Stimulated activated naive CD4-positive, alpha-beta T cell (primary cell): ENCODE results near the gene SCNN1A.
"Not testable (repeated sequence)": the region's sequence is repeated elsewhere in the genome, so short reads cannot be mapped to it uniquely, and the experiment has no call there.

Experiments
- DNase-seq, 6 experiments: peaks; one replicate each; lab custom pipeline; 2025; lab: John Stamatoyannopoulos, UW

SCNN1A gene

GRCh38 chr12:6347367-6348338, 27.7 kb downstream of the SCNN1A start:
- DNase-seq, result peak in 2 of 6 experiments; percentile 11 to 24

DNA sequence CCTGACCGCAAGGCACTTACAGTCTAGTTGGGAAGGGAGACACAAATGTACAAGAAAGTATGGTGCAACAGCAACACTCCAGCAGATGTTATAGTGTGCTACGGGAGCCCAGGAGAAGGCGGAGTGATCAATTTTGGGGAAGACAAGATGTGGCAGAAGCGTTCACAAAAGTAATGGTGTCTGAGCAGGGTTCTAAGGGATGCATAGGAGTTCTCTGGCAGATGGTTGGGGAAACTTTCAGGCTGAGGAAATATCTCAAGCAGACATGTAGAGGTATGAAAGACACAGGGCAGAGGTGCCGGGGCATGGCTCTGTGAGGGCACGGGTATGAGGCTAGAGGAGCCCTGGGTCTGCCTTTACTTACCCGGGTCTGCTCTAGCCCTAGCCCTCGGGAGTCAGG, 28.4 kb downstream of the SCNN1A start:
- DNase-seq, result no peak

GRCh38 chr12:6346235-6346832, 29.0 kb downstream of the SCNN1A start:
- DNase-seq, result no peak

DNA sequence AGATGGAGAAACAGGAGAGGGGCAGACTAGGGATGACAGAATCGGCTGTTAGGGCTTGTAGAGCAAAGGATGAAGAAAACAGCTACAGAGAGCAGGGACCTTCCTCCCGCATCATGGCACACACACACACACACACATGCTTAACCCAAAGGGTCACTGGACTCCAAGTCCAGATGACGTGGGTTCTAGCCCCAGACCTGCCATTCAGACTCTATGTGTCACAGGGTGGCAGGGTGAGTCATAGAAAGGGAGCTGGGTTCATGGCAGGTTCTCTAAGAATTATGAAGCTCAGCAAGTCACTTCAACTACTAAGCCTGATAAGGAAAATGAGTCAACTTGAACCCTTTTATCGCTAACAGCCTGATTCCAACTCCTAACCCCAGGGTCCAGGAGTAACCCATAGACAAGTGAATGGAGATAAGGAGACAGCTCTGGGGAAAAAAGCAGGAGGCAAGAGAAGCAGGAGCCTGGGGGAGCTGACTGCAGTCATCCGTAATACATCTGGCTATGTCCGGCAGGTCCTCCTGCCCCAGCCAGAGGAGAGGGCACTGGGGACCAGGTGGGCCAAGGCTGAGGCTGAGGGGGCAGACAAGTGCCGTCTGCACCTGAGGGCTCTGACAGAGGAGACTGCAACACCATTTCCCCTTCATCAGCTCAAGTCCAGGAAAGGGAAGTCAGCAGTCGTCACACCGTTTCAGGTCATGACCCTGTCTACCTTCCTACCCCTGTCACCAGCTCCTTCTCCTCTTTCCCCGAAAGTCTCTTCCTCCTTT, 29.9 kb downstream of the SCNN1A start:
- peak in 2 of 6 experiments; percentile 10 to 14 for DNase-seq

DNA sequence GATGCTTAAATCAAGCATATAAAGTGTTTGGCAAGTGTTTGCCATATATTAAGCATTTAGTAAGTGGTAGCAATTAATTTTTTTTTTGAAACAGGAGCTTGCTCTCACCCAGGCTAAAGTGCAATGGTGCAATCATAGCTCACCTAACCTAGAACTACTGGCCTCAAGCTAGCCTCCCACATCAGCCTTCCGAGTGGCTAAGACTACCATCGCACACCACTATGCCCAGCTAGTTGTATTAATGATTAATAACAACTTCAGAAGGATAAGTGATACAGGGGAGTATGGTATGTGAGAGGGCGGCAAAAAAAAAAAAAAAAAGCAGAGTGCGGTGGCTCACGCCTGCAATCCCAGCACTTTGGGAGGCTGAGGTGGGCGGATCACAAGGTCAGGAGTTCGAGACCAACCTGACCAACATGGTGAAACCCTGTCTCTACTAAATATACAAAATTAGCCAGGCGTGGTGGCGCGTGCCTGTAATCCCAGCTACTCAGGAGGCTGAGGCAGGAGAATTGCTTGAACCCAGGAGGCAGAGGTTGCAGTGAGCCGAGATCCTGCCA, 31.2 kb downstream of the SCNN1A start:
- DNase-seq, result not testable (repeated sequence)

DNA sequence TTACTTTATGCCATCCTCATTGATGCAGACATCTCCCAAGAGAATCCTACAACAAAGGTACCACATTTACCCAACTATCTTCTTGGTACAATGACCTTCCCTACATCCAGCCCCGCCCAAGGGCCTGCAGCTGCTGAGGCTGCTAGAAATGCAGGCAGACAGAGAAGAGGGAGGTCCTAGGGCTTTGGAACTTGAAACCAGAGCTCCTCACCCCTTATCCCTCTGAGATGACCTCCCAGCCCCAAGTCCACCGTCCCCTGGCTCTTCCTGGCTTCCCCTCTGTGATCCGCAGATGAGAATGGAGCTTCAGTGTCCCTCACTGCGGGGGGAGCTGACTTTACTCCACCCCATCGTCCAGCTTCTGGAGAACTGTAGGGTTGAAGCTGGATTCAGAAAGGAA, 31.8 kb downstream of the SCNN1A start:
- no peak for DNase-seq

DNA sequence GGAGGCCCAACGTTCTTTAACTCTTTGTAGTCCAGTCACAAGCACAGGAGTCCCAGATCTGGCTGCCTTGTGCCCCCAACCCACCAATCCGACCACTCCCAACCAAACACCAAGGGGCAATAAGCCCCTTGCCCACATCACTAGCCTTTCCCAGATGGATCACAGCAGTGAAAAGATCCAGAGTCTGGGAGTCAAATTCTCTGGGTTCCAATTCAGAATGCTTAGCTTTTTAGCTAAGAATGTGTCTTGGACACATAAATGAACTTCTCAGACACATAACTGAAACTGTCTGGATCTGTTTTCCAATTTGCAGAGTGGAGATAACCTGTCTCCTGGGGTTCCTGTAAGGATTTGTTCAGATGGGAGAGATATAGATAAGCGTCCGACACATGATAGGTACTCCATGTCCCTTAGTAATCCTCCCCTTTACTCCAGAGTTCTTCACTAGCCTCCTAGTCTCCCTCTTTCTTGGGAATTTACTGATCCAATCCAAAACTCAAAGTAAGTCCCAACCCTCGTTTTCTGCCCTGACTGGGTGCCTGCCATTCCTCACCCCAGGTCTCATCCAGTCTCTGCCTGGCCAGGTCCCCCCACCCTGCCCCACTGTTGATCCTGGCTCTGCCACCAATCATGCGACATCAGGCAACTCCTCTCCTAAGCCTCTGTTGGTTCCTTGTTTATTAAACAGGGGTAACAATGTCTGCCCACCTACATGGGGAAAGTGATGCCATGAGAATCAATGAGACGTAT, 33.0 kb downstream of the SCNN1A start:
- no peak for DNase-seq

- DNase-seq, result peak in 4 of 6 experiments; percentile 27 to 53 (median 44)
Measured at GRCh38 chr12:6341417-6342139, 33.8 kb downstream of the SCNN1A start, which contains the start of gene TNFRSF1A. Gene TNFRSF1A, minus strand, starts transcription at chr12:6342076. Its CDS starts 262 bp downstream, at chr12:6341814.

- DNase-seq, result no peak
Measured at GRCh38 chr12:6340745-6341416, 34.5 kb downstream of the SCNN1A start.

GRCh38 chr12:6340032-6340638, 35.2 kb downstream of the SCNN1A start:
- DNase-seq, result peak in 2 of 6 experiments; percentile 30

DNA sequence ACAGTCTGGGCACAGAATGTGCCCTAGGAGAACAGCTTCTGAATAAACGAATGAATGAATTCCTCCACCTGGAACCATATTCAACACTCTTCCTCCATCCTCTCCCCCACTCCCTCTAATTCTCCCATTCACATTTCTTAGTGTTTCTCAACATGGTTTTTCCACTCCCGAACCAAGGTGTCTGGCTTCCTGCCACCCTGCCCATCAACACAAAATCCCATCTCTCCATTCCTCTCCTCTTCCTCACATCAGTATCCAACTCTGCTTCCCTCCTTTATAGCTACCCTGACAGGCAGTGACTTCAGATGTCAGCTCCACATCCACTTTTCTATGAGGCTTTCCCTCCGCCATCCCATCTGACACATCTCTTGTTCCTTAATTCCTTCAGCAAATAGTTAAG, 36.4 kb downstream of the SCNN1A start:
- no peak for DNase-seq

GRCh38 chr12:6338536-6338935, 36.8 kb downstream of the SCNN1A start:
- not testable (repeated sequence) for DNase-seq

DNA sequence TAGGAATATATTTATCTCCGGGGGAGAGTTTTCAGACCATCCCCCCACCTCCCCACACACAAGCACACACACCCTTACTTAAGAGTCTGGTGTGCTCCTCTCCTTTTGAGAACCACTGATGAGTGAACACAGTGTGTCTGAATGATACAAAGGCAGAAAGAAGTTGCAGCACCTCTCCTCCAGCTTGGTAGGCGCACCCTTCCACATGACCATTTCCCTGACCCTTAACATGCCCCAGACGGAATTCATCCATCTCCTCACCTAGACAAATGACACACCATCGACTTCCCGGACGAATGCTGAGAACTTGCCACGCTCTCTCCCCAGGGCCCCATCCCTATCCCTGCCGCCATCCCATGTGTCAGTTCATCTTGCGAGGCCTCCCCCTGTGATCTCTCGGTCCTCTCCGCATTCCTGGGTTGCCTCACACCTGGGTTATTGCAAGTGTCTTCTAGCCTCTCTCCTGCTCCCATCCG, 37.4 kb downstream of the SCNN1A start:
- no peak for DNase-seq

GRCh38 chr12:6336889-6337853, 38.2 kb downstream of the SCNN1A start:
- DNase-seq, result peak; percentile 34 to 64 (median 54)

DNA sequence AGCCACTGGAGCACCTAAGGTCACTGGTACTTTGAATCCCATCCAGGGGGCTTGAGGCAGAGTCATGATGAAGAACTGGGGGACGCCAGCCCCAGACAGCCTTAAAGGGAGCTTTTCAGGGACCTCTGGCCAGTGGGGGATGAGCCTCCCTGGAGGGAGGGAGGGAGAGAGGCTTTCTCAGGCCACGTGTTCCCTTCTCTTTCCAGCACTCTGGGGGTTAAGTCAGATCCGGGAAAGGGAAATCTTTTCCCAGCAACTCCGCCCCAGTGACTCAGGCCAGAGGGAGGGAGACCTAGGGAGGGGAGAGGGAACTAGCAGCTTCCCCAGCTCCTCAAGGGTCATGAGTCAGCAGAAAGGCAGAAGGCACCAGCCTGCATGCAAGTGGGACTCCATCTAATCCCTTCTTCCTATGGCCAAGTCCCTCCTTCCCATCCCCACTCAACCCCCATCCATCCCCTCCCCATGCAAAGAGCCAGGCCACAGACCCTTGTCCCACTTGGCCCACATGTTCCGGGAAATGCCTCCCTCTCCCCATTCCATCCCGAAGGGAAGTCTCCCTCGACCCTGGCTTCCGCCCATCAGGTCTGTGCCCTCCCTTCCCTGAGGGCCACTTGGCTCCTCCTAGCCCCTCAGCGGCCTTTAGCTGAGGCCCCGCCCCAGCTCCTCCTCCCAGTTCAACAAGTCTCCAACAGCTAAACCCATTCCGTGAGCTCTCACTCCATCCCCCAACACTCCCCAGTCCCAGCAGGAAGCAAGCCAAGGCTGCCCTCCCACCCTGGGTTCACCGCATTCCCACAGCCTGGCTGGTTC, 39.1 kb downstream of the SCNN1A start:
- DNase-seq, result peak in 2 of 6 experiments; percentile 14 to 32

GRCh38 chr12:6335451-6336078, 39.8 kb downstream of the SCNN1A start:
- DNase-seq, result peak; percentile 67 to 81 (median 69)
